Motor neuron (in vitro differentiated cells): Measurements from ENCODE around the gene NANOGP8. TPM values are rescaled to one million over a fixed set of nuclear protein-coding genes. Genes with fewer than 3 reads are reported as not detected.
A peak's percentile ranks its signal among the peaks of the same experiment; 100 is the strongest.
"Not testable (repeated sequence)": the region's sequence is repeated elsewhere in the genome, so short reads cannot be mapped to it uniquely, and the experiment has no call there.

Experiments
- ATAC-seq, 8 experiments: fragments of 200-7000 bp; cut with Tn5 transposase; replicated peaks in 6 of 8; 2 replicates each; pipeline ENCODE4 v1.8.0; 2021; ENCODE audit warnings: mild to moderate bottlenecking in 8 of 8, moderate library complexity in 8 of 8
- H3K27ac ChIP-seq, 2 donors: fragments of 250-450 bp; sonication (Bioruptor Pico); 2 replicates each; pipeline ENCODE4 v1.9.0; 2021; ENCODE audit warnings: antibody characterized with exemption in 2 of 2, mild to moderate bottlenecking in 2 of 2, moderate library complexity in 1 of 2
- H3K4me1 ChIP-seq, 2 donors: fragments of 250-450 bp; sonication (Bioruptor Pico); replicated peaks in 1 of 2; 2 replicates each; pipeline ENCODE4 v1.6.1; 2021; ENCODE audit warnings: antibody characterized with exemption in 2 of 2, mild to moderate bottlenecking in 2 of 2, moderate library complexity in 1 of 2
- H3K4me3 ChIP-seq, 5 donors: fragments of 250-450 bp; sonication (Bioruptor Pico); 2 replicates each; pipeline ENCODE4 v1.9.0; 2021; ENCODE audit warnings: antibody characterized with exemption in 5 of 5, mild to moderate bottlenecking in 5 of 5, moderate library complexity in 4 of 5
- WGBS, 10 experiments: fragments of 450-650 bp; shearing (Covaris generic); methylation state at CpG; one replicate each; pipeline ENCODE4 v1.0.0; 2022; 5-methylcytosine and 5-hydroxymethylcytosine counted together
- in situ Hi-C, 9 experiments: fragments of 400-800 bp; cut with MboI; loops; one replicate each; pipeline ENCODE4 v1.15.0; 2021; ENCODE audit warnings: low sequenced_read_pairs in 9 of 9, low pct_unique_long_range_greater_than_20kb in 2 of 9; ENCODE audit not compliant: unreplicated experiment in 9 of 9
- total RNA-seq, 8 experiments: library from RNA; unstranded; fragments of 300-600 nt; gene quantifications; 2 replicates each; pipeline versions ENCODE4 v1.2.3 to v1.2.4, GENCODE V29; 2022

Gene NANOGP8
- total RNA-seq: 1 to 10 TPM in 2 of 8 experiments, under 1 TPM in 2, not detected in 4; 0.87 to 1.1 (median 0.97) TPM

GRCh38 chr15:35085176-35085919 is at the start of gene NANOGP8:
NANOGP8 (minus strand) TSS chr15:35085295; CDS start chr15:35085110, 185 bp downstream.
- not testable (repeated sequence) for H3K4me1 ChIP-seq, H3K27ac ChIP-seq, H3K4me3 ChIP-seq
- 0 to 100% (median 83%) methylated on average over 1 to 4 of the region's 8 CpGs; no CpG with 5 or more reads in 4 of the 10 experiments for WGBS, 10 experiments
- in situ Hi-C loops: loop anchor here in 2 of 9 experiments (25.0 kb wide), 2 partner anchors 202 to 352 kb away; no protein-coding TSS in a partner anchor
- peak in 1 of 8 experiments; percentile 42 for ATAC-seq

GRCh38 chr15:35134299-35134698 is 49.2 kb upstream of the NANOGP8 start:
- WGBS, 10 experiments: 80 to 100% (median 100%) methylated on average over 1 of the region's 1 CpG; no CpG with 5 or more reads in 4 of the 10 experiments
- H3K4me3 ChIP-seq: no peak overlapping the region
- in situ Hi-C loops: no loop called here
- no peak overlapping the region for H3K27ac ChIP-seq
- no peak for ATAC-seq
- peaks cover 8 to 13% of the 10 kb centered on the region in 2 donors for H3K4me1 ChIP-seq

- H3K4me1 ChIP-seq: peaks cover 8 to 13% of the 10 kb centered on the region in 2 donors
- no peak for ATAC-seq
- in situ Hi-C loops: no loop called here
Observed at GRCh38 chr15:35130245-35130644, 45.1 kb upstream of the NANOGP8 start.

GRCh38 chr15:35129361-35129760 is 44.3 kb upstream of the NANOGP8 start:
- H3K27ac ChIP-seq: no peak overlapping the region
- H3K4me3 ChIP-seq: no peak overlapping the region
- peaks cover 8 to 13% of the 10 kb centered on the region in 2 donors for H3K4me1 ChIP-seq
- no peak for ATAC-seq
- 61 to 100% (median 86%) methylated on average over 1 to 4 of the region's 4 CpGs for WGBS, 10 experiments
- in situ Hi-C loops: no loop called here

More at GRCh38 chr15:35130245-35130644, 45.1 kb upstream of the NANOGP8 start:
- 57 to 100% (median 100%) methylated on average over 1 of the region's 1 CpG; no CpG with 5 or more reads in 3 of the 10 experiments for WGBS, 10 experiments
- Histone ChIP-seq H3K27ac (no peak overlapping the region), H3K4me3 (no peak overlapping the region)

GRCh38 chr15:35127717-35128116 is 42.6 kb upstream of the NANOGP8 start:
- WGBS, 10 experiments: 80 to 100% (median 100%) methylated on average over 1 of the region's 1 CpG; no CpG with 5 or more reads in 1 of the 10 experiments
- in situ Hi-C loops: no loop called here
- ATAC-seq: no peak
- Histone ChIP-seq H3K4me3 (no peak overlapping the region), H3K4me1 (peaks cover under 1 to 2% of the 10 kb centered on the region in 2 donors), H3K27ac (no peak overlapping the region)

GRCh38 chr15:35126236-35126635 is 41.1 kb upstream of the NANOGP8 start:
- no peak for ATAC-seq
- no peaks in the 10 kb centered on the region for H3K4me1 ChIP-seq
- no peak overlapping the region for H3K4me3 ChIP-seq
- no peak overlapping the region for H3K27ac ChIP-seq
- WGBS, 10 experiments: 11 to 100% (median 83%) methylated on average over 1 of the region's 1 CpG; no CpG with 5 or more reads in 1 of the 10 experiments
- in situ Hi-C loops: no loop called here

GRCh38 chr15:35123743-35124142 is 38.6 kb upstream of the NANOGP8 start:
- ATAC-seq: no peak
- Histone ChIP-seq H3K4me3 (no peak overlapping the region), H3K27ac (no peak overlapping the region), H3K4me1 (no peaks in the 10 kb centered on the region)
- in situ Hi-C loops: no loop called here

GRCh38 chr15:35121611-35122359 is 36.7 kb upstream of the NANOGP8 start:
- Histone ChIP-seq H3K27ac (no peak overlapping the region), H3K4me3 (no peak overlapping the region), H3K4me1 (peaks cover 0 to 14% of the 10 kb centered on the region in 2 donors)
- 0 to 100% (median 97%) methylated on average over 1 to 30 of the region's 47 CpGs; no CpG with 5 or more reads in 5 of the 10 experiments for WGBS, 10 experiments
- in situ Hi-C loops: no loop called here
- ATAC-seq: no peak

GRCh38 chr15:35120173-35120572 is 35.1 kb upstream of the NANOGP8 start:
- Histone ChIP-seq H3K27ac (no peak overlapping the region), H3K4me1 (peaks cover 1 to 17% of the 10 kb centered on the region in 2 donors), H3K4me3 (no peak overlapping the region)
- in situ Hi-C loops: no loop called here
- no peak for ATAC-seq
- WGBS, 10 experiments: 74 to 100% (median 96%) methylated on average over 2 to 6 of the region's 6 CpGs

GRCh38 chr15:35118960-35119359 is 33.9 kb upstream of the NANOGP8 start:
- ATAC-seq: peak in 3 of 8 experiments; percentile 16 to 61 (median 27)
- peaks cover 6 to 29% of the 10 kb centered on the region in 2 donors for H3K4me1 ChIP-seq
- WGBS, 10 experiments: 0 to 100% (median 74%) methylated on average over 1 to 2 of the region's 2 CpGs
- no peak overlapping the region for H3K27ac ChIP-seq
- H3K4me3 ChIP-seq: no peak overlapping the region
- in situ Hi-C loops: no loop called here

GRCh38 chr15:35117543-35118265 is 32.6 kb upstream of the NANOGP8 start:
- H3K27ac ChIP-seq: no peak overlapping the region
- 44 to 100% (median 96%) methylated on average over 1 to 2 of the region's 2 CpGs for WGBS, 10 experiments
- H3K4me3 ChIP-seq: no peak overlapping the region
- H3K4me1 ChIP-seq: peaks cover 6 to 33% of the 10 kb centered on the region in 2 donors
- ATAC-seq: no peak
- in situ Hi-C loops: no loop called here

GRCh38 chr15:35115155-35115725 is 30.1 kb upstream of the NANOGP8 start:
- WGBS, 10 experiments: 0 to 60% (median 33%) methylated on average over 2 to 5 of the region's 5 CpGs; no CpG with 5 or more reads in 4 of the 10 experiments
- H3K27ac ChIP-seq: no peak overlapping the region
- in situ Hi-C loops: no loop called here
- peak in 4 of 8 experiments; percentile 35 to 58 (median 50) for ATAC-seq
- H3K4me1 ChIP-seq: peaks cover 9 to 41% of the 10 kb centered on the region in 2 donors
- H3K4me3 ChIP-seq: no peak overlapping the region
